H1 (cell line): ENCODE measurements around the gene PRLHR. TPM values are rescaled to one million over a fixed set of nuclear protein-coding genes. Genes with fewer than 3 reads are reported as not detected.

Experiments used
- polyA plus RNA-seq, 7 experiments: library from polyadenylated mRNA; depleted of rRNA in 3 of 7; stranded (reverse) in 5 of 7; unstranded in 2 of 7; fragments of >200 nt in 5 of 7; fragments of 200-250 nt in 2 of 7; gene quantifications; 1 replicate in 5 of 7; 2 replicates in 1 of 7; 4 replicates in 1 of 7; pipeline versions ENCODE4 v1.2.1 to v1.2.3, GENCODE V29; 2011 to 2013; ENCODE audit warnings: missing spikeins in 2 of 7, mixed read lengths in 2 of 7
- total RNA-seq: library from RNA; stranded (reverse); fragmentation: NEBNext Ultra II Directional; extraction: Animal tissue kit (Norgen Biotek cat#: 25700); gene quantifications from 2 replicates; pipeline ENCODE4 v1.2.1, GENCODE V29; 2021
- TF ChIP-seq, protein P1 (sequence below): fragments of 300-600 bp; sonication (generic); IDR thresholded peaks from 2 replicates; pipeline ENCODE4 v1.7.1; 2012; ENCODE audit warnings: low read length, moderate library complexity, mild to moderate bottlenecking, inconsistent platforms; ENCODE audit not compliant: insufficient replicate concordance

PRLHR gene
- total and polyA plus RNA-seq, 2 of the 8 experiments (the other 6 are each of a cell fraction or from before 2014, with no cell fraction given) = not detected

DNA sequence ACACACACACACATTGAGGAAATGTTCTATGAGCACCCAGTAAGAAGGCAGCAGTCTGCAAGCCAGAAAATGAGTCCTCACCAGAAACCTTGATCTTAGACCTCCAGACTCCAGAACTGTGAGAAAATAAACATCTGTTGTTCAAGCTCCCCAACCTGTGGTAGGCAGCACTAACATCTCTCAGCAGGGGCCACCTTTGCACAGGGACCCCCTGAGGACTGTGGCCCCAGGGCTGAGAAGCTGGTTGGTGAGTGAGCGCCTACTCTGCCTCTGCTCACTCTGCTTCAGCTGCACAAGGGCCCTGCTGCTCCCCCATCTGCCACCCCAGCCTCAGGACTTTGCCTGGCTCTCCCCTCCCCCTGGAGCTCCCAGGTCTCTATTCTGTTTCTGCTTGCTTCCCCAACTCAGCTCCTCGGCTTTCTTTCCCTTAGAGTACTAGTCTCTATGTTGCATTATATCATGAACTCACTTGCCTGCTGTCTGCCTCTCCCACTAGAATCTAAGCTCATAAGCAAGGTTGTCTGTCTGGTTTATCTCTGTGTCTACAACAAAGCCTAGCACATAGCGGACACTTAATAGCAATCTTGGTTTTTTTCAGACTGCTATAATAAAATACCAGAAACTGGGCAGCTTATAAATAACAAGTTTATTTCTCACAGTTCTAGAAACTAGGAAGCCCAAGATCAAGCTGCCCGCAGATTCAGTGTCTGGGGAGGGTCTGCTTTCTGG lies 40.4 kb upstream of the PRLHR start (continued):
- TF ChIP-seq, protein P1, sequence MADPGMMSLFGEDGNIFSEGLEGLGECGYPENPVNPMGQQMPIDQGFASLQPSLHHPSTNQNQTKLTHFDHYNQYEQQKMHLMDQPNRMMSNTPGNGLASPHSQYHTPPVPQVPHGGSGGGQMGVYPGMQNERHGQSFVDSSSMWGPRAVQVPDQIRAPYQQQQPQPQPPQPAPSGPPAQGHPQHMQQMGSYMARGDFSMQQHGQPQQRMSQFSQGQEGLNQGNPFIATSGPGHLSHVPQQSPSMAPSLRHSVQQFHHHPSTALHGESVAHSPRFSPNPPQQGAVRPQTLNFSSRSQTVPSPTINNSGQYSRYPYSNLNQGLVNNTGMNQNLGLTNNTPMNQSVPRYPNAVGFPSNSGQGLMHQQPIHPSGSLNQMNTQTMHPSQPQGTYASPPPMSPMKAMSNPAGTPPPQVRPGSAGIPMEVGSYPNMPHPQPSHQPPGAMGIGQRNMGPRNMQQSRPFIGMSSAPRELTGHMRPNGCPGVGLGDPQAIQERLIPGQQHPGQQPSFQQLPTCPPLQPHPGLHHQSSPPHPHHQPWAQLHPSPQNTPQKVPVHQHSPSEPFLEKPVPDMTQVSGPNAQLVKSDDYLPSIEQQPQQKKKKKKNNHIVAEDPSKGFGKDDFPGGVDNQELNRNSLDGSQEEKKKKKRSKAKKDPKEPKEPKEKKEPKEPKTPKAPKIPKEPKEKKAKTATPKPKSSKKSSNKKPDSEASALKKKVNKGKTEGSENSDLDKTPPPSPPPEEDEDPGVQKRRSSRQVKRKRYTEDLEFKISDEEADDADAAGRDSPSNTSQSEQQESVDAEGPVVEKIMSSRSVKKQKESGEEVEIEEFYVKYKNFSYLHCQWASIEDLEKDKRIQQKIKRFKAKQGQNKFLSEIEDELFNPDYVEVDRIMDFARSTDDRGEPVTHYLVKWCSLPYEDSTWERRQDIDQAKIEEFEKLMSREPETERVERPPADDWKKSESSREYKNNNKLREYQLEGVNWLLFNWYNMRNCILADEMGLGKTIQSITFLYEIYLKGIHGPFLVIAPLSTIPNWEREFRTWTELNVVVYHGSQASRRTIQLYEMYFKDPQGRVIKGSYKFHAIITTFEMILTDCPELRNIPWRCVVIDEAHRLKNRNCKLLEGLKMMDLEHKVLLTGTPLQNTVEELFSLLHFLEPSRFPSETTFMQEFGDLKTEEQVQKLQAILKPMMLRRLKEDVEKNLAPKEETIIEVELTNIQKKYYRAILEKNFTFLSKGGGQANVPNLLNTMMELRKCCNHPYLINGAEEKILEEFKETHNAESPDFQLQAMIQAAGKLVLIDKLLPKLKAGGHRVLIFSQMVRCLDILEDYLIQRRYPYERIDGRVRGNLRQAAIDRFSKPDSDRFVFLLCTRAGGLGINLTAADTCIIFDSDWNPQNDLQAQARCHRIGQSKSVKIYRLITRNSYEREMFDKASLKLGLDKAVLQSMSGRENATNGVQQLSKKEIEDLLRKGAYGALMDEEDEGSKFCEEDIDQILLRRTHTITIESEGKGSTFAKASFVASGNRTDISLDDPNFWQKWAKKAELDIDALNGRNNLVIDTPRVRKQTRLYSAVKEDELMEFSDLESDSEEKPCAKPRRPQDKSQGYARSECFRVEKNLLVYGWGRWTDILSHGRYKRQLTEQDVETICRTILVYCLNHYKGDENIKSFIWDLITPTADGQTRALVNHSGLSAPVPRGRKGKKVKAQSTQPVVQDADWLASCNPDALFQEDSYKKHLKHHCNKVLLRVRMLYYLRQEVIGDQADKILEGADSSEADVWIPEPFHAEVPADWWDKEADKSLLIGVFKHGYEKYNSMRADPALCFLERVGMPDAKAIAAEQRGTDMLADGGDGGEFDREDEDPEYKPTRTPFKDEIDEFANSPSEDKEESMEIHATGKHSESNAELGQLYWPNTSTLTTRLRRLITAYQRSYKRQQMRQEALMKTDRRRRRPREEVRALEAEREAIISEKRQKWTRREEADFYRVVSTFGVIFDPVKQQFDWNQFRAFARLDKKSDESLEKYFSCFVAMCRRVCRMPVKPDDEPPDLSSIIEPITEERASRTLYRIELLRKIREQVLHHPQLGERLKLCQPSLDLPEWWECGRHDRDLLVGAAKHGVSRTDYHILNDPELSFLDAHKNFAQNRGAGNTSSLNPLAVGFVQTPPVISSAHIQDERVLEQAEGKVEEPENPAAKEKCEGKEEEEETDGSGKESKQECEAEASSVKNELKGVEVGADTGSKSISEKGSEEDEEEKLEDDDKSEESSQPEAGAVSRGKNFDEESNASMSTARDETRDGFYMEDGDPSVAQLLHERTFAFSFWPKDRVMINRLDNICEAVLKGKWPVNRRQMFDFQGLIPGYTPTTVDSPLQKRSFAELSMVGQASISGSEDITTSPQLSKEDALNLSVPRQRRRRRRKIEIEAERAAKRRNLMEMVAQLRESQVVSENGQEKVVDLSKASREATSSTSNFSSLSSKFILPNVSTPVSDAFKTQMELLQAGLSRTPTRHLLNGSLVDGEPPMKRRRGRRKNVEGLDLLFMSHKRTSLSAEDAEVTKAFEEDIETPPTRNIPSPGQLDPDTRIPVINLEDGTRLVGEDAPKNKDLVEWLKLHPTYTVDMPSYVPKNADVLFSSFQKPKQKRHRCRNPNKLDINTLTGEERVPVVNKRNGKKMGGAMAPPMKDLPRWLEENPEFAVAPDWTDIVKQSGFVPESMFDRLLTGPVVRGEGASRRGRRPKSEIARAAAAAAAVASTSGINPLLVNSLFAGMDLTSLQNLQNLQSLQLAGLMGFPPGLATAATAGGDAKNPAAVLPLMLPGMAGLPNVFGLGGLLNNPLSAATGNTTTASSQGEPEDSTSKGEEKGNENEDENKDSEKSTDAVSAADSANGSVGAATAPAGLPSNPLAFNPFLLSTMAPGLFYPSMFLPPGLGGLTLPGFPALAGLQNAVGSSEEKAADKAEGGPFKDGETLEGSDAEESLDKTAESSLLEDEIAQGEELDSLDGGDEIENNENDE = no peak
